ENCODE results near the gene TM9SF2.

Gene TM9SF2

GRCh38 chr13:99572131-99572530, 70.9 kb downstream of the TM9SF2 start:
- H3K4me3 ChIP-seq (ENCODE audit: low read depth, low read length), result no peak overlapping the region
- TF ChIP-seq CTCF (IDR thresholded peaks at IDR 0.05; ENCODE audit: low read depth, low read length), result no peak
- in situ Hi-C loops (cut with HindIII; ENCODE audit: low sequenced_read_pairs), result no loop called here
- no peak for DNase-seq (ENCODE audit: low read depth, low spot score)

- no peak for TF ChIP-seq CTCF (IDR thresholded peaks at IDR 0.05; ENCODE audit: low read depth, low read length)
- no peak for DNase-seq (ENCODE audit: low read depth, low spot score)
- no peak overlapping the region for H3K4me3 ChIP-seq (ENCODE audit: low read depth, low read length)
- in situ Hi-C loops (cut with HindIII; ENCODE audit: low sequenced_read_pairs), result no loop called here
Observed at GRCh38 chr13:99572921-99573320, 71.6 kb downstream of the TM9SF2 start.

GRCh38 chr13:99575376-99576120, 74.3 kb downstream of the TM9SF2 start:
- in situ Hi-C loops (cut with HindIII; ENCODE audit: low sequenced_read_pairs), result no loop called here
- no peak for TF ChIP-seq CTCF (IDR thresholded peaks at IDR 0.05; ENCODE audit: low read depth, low read length)

GRCh38 chr13:99577934-99578917, 77.0 kb downstream of the TM9SF2 start:
- peak; percentile 41 for TF ChIP-seq CTCF (IDR thresholded peaks at IDR 0.05; ENCODE audit: low read depth, low read length)

More at GRCh38 chr13:99575376-99576120, 74.3 kb downstream of the TM9SF2 start:
- H3K4me3 ChIP-seq (ENCODE audit: low read depth, low read length), result no peak overlapping the region
- DNase-seq (ENCODE audit: low read depth, low spot score), result no peak

GRCh38 chr13:99580500-99581268, 79.4 kb downstream of the TM9SF2 start:
- no peak for TF ChIP-seq CTCF (IDR thresholded peaks at IDR 0.05; ENCODE audit: low read depth, low read length)
- H3K4me3 ChIP-seq (ENCODE audit: low read depth, low read length), result no peak overlapping the region
- in situ Hi-C loops (cut with HindIII; ENCODE audit: low sequenced_read_pairs), result no loop called here
- no peak for DNase-seq (ENCODE audit: low read depth, low spot score)

More at GRCh38 chr13:99577934-99578917, 77.0 kb downstream of the TM9SF2 start:
- in situ Hi-C loops (cut with HindIII; ENCODE audit: low sequenced_read_pairs), result no loop called here
- no peak overlapping the region for H3K4me3 ChIP-seq (ENCODE audit: low read depth, low read length)
- DNase-seq (ENCODE audit: low read depth, low spot score), result no peak

- in situ Hi-C loops (cut with HindIII; ENCODE audit: low sequenced_read_pairs), result no loop called here
- DNase-seq (ENCODE audit: low read depth, low spot score), result no peak
- TF ChIP-seq CTCF (IDR thresholded peaks at IDR 0.05; ENCODE audit: low read depth, low read length), result no peak
- H3K4me3 ChIP-seq (ENCODE audit: low read depth, low read length), result no peak overlapping the region
Observed at GRCh38 chr13:99582511-99582910, 81.2 kb downstream of the TM9SF2 start.
